CD4-positive, alpha-beta T cell treated with Interleukin-6 for 4 hours (primary cell): Measurements from ENCODE around the gene DNASE1L2.

ENCODE experiments used
- DNase-seq: peaks from one replicate; pipeline ENCODE4 v3.0.0-alpha.2; 2020; ENCODE audit warnings: mixed read lengths

Gene DNASE1L2

DNA sequence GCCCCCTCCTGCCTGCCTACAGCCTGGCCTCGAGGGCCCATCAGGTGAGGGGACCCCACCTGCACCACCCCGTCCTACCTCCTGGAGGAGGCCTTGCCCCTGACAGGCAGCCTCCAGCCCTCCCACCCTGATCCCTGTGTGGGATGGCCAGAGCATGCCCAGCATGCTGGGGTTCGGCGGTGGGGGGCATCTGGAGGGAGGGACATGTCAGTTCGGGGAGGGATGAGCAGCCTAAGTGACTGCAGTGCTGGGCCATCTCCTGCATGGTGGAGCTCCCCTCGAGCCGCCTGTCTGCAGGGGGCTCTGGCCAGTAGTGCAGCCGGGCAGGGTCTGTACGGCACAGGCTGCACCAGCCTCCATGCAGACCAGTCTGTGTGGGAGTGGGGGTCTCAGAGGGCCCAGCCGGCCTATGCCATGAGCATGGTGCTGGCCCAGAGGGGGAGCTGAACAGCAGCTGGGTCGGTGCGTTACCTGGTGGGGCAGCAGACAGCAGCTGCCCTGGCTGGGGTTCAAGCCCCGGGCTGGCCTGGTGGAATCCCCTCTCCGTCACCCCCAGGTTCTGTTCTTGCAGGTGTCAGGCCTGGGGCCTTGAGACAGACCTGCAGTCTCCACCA lies 35.7 kb downstream of the DNASE1L2 start:
- no peak for DNase-seq

DNA sequence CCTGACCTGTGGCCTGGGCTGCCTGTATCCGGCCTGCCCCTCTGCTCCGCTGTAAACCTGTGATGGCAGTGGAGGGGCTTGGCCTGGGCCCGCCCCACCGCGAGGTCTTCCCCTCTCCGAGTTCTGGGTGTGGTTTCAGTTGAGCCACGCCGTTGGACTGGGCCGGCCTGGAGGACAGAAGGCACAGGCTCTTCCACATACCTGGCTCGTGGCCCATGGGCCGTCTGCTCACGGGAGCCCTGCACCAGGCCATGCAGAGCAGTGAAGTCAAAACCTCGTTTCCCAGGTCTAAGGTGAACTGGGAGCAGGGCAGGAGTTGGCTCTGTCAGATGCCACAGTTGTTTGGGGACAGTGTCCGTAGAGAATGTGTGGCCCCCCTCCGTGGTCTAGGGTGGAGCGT lies 37.2 kb downstream of the DNASE1L2 start:
- DNase-seq, result no peak

DNA sequence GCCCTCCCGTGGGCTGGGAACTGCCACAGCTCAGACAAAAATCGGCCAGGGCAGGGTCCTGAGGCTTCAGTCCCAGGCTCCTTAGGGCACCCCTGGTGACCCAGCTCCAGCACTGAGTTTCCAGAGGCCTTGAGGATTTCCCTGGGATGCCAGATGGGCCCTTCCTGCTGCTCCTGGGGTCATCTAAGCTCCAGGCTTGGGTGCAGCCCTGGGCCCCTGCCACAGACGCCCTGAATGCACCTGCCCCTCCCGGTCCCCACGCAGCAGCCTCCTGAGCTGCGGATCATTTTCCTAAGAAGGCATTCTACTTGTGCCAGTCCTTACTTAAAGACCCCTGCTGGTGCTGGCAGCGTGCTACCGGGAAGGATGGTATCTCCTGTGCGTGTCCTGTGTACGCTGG lies 37.7 kb downstream of the DNASE1L2 start:
- DNase-seq, result no peak

DNA sequence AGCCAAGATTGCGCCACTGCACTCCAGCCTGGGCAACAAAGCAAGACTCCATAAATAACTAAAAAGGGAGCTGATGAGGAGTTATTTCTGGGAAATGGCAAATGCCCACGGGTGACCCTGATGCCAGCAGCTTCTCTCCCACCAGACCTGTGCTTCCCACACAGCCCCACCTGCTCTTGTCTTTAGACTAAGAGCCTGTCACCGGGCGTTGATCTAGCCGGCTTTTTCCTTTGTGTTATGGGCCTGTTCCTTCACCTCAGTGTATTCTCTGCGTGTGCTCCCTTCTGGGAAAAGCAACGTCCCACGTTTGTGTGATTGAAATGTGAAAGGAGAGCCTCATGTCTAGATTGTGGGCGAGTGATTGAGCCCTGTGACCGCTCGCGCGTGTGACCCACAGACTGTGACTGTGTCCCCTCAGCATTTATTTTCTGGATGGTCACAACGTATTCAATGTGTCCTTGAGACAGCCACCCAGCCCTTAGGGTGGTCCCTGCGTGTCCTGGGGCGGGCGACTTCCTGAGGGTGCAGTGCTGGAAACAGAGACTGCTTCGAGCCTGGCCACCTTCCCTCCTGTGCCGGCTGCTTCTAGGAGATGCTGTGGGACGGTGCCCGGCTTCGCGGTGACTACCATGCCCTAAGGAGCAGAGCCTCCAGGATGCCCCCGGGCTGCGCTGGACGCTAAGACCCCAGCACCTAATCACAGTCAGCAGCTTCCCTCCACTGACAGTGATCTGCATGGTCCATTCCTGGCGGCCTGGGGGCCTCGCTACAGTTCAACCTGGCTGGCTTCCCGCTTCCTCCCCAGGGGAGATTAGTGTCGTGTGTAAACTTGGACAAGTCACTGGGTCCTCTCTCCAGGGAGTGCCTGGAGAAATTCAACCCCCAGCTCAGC lies 39.5 kb downstream of the DNASE1L2 start:
- no peak for DNase-seq

DNA sequence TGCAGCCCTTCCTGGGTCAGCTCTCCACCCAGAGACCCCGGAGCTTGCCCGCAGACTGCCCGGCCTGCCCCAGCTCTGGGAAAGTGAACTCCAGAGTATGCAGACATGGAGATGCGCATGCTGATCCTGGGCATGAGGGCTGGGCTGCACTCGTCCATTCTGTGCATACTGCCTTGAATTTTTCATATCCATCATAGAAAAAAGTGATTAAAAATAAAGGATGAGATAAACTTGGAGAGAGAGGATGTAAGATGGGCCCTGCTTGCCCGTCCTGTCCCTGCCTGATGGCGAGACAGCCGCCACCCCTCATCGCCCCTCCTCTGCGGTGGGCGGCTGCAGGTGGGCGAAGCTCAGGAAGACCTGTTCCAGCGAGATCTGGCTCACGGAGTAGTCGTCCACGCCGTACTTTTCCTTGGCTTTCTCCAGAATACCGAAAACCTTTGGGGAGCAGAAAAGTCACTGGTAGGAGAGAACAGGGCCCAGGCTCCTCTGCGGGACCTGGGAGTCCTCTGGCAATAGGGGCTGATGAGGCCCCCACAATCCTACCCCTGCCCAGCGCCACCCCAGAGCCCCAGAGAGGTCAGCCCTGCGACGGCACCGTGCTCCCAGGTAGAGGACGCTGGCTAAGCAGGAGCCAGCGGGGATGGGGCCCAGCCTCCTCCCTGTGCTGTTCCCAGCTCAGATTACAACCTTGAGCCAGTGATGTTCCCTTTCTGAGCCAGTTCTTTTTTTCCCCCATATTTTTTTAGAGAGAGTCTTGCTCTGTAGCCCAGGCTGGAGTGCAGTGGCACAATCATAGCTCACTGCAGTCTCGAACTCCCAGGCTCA lies 40.3 kb downstream of the DNASE1L2 start:
- DNase-seq, result no peak

DNA sequence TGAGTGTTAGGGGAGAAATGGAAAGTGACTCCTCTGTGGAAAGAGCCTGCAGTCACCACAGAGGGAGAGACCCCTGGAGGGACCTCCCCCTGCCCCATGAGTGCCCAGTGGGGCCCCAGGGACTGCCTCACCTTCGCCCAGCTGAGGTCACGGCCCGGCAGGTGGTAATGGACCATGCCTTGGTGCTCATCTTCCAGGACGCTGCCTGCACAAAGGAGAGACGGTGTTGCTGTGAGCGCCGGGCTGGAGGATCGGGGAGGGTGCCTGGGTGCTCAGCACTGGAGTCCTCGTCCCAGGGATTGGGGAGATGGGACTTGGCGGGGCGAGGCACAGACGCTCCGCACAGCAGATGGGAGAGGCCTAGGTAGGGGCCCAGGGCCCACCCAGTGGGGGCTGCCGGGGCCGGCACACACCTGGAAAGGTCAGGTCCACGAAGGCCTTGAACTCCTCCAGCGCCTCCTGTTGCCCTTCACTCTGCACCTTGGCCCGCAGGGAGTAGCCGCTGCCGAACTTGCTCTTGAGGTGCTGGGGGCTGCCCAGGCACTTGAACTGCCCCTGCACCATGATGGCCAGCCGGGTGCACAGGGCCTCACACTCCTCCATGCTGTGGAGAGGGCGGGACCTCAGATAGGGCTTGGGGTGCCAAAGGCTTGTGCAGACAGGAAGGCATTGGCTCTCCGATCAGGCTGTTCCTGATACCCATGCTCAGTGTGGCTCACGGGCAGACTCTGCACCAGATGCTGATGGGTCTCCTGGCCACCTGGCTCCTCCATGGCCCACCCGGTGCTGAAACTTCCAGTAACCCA lies 41.4 kb downstream of the DNASE1L2 start:
- no peak for DNase-seq

DNA sequence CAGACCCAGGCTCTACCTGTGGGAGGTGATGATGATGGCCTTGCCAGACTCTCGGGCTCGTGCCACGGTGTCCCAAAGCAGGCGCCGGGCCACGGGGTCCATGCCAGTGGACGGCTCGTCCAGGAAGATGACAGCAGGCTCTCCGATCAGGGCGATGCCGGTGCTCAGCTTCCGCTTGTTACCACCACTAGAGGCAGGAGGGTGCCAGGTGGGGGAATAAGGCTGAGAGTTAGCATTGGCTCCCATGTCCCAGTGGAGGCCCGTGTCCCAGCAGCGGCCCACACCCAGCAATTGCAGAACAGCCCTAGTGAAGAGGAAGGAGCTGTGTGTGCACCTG lies 42.0 kb downstream of the DNASE1L2 start:
- DNase-seq, result no peak

DNA sequence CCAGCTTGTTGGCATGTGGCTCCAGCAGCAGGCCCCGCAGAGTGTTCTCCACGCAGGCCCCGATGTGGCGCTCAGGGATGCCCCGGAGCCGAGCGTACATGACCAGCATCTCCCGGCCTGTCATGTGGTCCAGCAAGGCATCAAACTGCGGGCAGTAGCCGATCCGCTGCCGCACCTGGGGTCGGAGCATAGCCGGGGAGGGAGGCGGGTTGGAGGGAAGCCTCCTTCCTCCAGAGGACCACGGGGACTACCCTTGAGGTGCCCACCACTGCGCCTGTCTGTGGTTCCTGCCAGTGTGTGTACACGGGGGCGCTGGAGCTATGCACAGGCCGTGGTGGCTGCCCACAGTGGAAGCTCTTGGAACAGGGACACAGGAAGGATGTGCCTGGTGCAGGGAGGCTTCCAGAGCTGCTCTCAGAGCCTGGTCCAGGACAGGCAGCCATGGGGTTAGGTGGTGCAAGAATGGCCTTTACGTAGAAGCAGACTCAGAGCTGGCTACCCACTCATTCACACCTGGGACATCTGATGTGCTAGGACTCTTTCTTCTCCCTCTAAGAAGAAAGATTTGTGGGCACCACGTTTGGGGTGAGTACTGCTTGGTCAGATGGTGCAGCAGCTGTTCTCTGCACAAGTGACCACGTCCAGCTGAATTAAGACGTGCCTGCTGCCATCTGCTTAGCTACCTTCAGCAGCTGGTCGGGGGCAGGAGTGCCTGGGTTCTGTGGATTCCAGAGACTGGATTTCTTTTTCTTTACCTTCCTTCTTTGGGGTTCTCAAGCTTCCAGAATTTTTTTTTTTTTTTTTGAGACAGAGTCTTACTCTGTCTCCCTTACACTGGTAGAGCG lies 42.9 kb downstream of the DNASE1L2 start:
- no peak for DNase-seq

DNA sequence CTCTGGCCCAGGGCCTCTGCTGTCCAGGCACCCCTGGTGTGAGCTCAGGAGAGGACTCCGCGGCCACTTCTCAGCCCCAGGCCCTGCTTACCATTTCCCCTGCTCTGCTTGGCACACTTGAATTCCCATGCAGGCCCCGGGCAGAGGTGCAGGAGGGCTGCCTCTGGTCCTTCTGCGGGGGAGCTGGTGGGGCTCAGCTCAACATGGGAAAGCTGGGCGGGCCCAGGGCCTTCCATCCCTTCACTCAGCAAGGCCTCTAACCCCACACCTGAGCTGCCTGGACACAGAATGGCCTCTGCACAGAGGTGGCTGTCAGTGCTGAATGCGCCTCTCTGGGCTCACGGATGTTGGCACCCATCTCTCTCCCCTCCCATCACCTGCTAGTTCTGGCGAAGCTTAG lies 44.2 kb downstream of the DNASE1L2 start:
- no peak for DNase-seq

DNA sequence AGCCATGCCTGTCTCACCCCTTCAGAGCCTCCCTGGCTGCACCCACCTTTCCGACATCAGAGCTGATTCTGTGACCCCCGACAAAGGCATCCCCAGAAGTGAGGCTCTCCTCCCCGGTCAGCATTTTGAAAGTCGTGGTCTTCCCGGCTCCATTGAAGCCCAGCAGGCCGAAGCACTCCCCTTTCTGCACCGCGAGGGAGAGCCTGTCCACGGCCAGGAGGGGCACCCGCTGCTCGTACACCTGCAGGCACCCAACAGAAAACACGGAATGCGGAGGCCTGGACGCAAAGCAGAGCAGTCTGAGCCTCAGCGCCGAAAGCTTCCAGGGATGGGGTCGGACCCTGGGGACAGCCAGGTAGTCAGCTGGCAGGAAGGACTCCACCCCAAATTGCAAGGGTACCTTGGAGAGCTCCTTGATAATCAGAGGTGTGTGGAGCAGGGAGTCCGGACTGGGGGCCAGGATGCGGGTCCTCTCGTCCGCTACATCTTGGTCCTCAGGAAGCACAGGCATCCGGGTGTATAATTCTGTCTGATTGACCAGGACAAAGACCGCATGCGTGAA lies 44.8 kb downstream of the DNASE1L2 start:
- DNase-seq, result no peak

DNA sequence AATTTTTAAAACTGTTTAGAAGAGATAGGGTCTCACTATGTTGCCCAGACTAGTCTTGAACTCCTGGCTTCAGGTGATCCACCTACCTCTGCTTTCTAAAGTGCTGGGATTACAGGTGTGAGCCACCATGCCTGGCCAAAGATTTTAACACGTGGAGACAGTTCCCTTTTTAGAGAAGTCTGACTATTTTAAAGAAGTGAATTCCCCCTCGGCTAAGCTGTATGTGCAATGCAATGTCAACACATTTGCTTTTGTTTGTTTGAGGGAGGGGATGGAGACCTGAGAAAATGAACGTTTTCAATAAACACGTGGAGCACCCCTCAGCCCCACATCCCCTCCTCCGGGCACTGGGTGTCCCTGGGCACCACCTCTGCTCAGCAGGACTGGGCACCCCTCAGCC lies 46.0 kb downstream of the DNASE1L2 start:
- no peak for DNase-seq

DNA sequence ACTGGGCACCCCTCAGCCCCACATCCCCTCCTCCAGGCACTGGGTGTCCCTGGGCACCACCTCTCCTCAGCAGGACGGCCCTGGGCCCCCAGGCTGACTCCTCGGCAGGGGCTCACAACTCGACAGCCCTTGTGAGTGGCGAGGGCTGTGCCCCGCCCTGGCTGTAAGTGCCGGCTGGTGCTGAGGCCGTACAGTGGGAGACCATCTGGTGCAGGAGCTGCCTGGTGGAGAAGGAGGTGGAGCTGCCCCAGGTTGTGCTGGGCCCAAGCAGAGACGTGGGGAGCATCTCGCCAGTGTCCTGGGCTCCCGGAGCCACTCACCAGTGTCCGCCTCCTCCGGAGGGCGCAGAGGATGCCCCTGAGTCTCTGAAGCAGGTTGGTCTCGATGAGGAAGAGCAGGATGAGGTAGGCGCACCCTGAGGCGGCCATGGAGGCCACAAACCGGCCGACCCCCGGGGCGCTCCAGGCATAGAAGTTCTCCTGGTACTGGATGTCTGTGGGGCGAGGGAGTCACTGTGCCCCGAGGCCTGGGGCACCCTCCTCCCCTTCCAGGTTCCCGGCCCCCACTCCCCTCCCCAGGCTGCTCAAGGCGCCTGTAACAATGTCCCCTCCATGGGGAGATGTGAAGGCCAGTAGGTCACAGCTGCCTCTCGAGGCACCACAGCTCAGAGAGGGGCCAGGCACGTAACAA lies 46.8 kb downstream of the DNASE1L2 start:
- DNase-seq, result no peak

DNA sequence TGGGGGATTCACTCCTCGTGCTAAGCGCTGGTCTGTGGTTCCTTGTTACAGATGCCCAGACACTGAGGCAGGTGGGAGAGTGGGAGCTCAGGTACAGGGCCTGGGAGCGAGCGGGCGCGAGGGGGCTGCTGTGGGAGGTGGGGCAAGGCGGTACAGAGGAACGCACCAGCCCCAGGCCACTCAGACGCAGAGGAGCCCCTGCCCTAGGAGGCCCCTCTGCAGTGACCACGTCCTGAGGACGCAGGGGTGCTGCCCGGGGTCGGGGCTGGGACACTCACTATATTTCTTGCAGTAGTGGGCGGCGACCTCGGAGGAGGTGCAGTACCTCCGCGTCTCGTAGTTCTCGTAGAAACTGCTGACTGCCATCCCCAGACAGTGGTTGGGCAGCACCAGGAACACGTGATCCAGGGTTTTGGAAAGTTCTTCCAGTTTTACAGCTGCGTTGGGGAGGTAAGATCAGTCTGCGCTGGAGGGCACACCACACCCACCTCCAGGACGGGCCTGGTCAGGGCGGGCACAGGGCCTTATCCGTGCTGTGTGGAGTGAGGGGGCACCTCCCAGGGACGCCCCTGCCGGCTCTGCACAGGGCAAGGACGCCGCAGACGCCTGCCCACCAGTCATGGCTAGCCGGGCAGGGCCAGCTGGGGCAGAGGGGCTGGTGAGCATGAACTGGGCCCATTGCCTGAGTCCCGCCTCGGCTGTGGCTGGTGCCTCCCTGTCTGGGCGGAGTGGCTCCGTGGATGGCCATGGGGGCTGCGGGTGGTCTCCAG lies 47.9 kb downstream of the DNASE1L2 start:
- DNase-seq, result no peak

DNA sequence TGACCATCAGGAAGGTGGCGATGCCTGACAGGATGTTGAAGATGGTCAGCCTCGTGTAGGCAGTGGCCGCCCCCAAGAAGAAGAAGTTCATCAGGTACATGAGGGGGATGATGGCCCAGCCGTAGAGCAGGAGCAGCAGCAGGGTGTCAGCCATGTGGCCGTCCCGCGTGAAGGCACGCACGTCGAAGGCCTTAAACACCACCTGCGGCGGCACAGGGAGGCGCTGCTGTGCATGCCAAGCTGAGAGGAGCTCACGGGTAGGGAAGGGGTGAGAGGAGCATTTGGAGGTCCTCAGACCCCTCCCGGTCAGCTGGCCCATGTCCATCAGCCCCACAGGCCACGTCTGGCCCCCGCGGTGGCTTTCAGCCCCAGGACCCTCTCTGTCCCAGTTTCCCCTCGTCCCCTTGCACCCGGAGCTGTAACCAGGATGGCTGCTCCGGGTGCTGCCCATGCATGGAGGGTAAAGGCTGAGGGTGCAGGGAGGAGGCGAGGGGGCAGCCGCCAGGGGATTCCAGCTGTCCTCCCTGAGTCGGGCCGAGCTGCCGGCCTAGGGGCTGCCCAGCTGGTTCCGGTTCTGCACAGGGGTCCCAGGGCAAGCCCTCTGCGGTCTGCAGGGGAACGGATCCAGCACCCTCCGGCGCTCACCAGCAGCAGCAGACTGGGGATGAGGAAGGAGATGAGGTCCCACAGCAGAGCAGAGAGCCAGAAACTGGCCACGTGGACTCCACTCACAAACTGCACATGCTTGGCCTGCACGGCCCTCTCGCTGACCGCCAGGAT lies 48.7 kb downstream of the DNASE1L2 start:
- DNase-seq, result no peak

DNA sequence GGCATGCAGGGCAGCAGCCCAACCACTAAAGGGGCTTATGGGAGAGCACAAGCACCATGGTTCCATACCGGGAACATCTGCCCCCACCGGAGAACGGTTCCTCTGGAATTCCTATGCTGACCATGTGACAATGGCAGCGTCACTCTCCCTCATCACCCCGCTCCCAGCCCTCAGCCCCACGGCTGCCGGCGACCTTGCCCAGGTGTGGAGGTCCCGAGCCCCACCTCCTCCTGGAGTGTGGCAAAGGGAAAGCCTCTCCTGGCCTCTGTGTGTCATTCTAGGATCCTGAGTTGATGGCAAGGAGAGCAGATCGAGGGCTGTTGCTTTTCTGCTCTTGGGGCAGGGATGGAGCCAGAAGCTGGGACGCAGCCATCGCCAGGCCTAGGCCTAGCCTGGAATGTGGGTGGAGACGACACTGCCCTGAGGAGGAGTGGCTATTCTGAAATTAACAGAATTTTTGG lies 49.5 kb downstream of the DNASE1L2 start:
- DNase-seq, result no peak

DNA sequence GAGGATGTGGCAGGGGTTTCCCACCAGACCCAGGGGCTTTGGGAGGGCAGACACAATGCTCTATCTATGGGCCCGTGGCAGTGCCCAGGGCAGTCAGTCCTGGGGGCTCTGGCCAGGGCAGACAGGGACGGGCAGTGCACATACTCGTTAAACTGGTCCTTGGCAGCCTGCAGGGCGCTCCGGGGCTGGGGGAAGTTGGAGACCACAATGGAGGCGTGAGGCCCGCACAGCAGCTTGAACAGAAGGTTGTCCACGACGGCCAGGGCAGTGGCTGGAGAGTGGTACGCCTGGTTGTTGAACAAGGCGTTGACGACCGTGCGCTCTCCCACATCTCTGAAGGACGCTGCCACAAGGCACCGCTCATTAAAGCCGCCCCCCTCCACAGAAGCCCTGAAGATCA lies 50.3 kb downstream of the DNASE1L2 start:
- no peak for DNase-seq

DNA sequence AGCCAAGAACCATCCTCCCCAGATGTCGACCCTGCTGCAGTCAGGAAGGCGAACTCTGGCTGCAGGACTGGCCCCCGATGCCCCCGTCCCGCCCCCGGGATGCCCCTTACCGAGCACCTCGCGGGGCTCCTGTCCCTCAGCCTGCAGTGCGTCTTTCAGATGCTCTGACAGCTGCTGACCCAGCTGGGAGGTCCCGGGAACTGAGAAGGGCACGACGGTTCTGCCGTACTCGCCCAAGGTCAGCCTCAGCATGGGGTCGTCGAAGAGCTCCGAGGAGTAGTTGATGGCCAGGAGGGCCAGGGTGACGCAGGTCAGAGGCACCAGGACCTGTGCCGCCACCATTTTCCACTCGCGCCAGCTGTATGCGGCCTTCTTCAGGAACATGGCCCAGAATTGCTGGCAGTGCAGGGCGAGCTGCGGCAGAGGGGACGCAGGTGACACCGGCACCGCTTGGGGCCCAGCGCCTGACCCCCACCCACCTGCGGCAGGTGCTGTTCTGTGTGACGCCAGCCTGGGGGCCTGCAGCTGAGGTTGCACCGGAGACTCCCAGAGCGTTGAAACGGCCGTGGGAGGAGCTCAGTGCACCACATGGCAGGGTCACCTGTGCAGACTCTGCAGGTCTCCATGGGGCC lies 51.8 kb downstream of the DNASE1L2 start:
- DNase-seq, result no peak
